Lung (tissue), 16 donors: ENCODE results near the gene PLXNA3. TPM values are rescaled to one million over a fixed set of nuclear protein-coding genes. Genes with fewer than 3 reads are reported as not detected.
A peak's percentile ranks its signal among the peaks of the same experiment; 100 is the strongest.

ENCODE experiments used
- ATAC-seq: fragments of 200-7000 bp; cut with Tn5 transposase; one replicate; pipeline ENCODE4 v1.9.1; 2020; ENCODE audit warnings: moderate number of reproducible peaks; ENCODE audit not compliant: insufficient read depth, low FRiP score
- DNase-seq, 3 donors: peaks; one replicate each; pipeline ENCODE4 v3.0.0-alpha.2; 2013 to 2017
- H3K27ac ChIP-seq, 2 donors: one replicate each; pipeline ENCODE4 v1.5.1; 2013; ENCODE audit warnings: mild to moderate bottlenecking in 2 of 2, moderate library complexity in 2 of 2, control low read depth in 1 of 2, inconsistent platforms in 1 of 2, low read depth in 1 of 2, low read length in 1 of 2
- H3K27me3 ChIP-seq, 3 donors: one replicate each; pipeline ENCODE4 v1.5.1; 2013; ENCODE audit warnings: low read length in 2 of 3; ENCODE audit not compliant: control insufficient read depth in 3 of 3, insufficient read depth in 3 of 3
- H3K36me3 ChIP-seq, 4 donors: one replicate each; pipeline ENCODE4 v1.5.1; 2013; ENCODE audit warnings: low read length in 4 of 4, mild to moderate bottlenecking in 1 of 4, moderate library complexity in 1 of 4; ENCODE audit not compliant: control insufficient read depth in 4 of 4, insufficient read depth in 4 of 4
- H3K4me1 ChIP-seq, 5 donors: one replicate each; pipeline ENCODE4 v1.5.1; 2013; ENCODE audit warnings: low read length in 5 of 5, mild to moderate bottlenecking in 2 of 5, moderate library complexity in 1 of 5; ENCODE audit not compliant: control insufficient read depth in 5 of 5, insufficient read depth in 5 of 5
- H3K4me3 ChIP-seq: one replicate; pipeline ENCODE4 v1.5.1; 2013; ENCODE audit warnings: mild to moderate bottlenecking, control low read depth, moderate library complexity
- H3K9ac ChIP-seq, 2 donors: one replicate each; pipeline ENCODE4 v1.5.1; 2013; ENCODE audit warnings: low read length in 2 of 2, control low read depth in 1 of 2; ENCODE audit not compliant: insufficient read depth in 1 of 2
- H3K9me3 ChIP-seq, 4 donors: one replicate each; pipeline ENCODE4 v1.5.1; 2013; ENCODE audit warnings: low read length in 3 of 4, mild to moderate bottlenecking in 1 of 4, moderate library complexity in 1 of 4; ENCODE audit not compliant: control insufficient read depth in 4 of 4, insufficient read depth in 3 of 4
- WGBS, 2 donors: extraction: QIAGEN DNeasy Blood & Tissue Kit; methylation state at CpG; one replicate each; pipeline ENCODE4 v1.1.7; 2013; 5-methylcytosine and 5-hydroxymethylcytosine counted together
- long read RNA-seq, 5 donors: transcript quantifications; one replicate each; lab custom pipeline, GENCODE V29; 2026
- polyA plus RNA-seq, 2 donors: library from polyadenylated mRNA; stranded (reverse); fragments of 200-250 nt; gene quantifications; one replicate each; pipeline ENCODE4 v1.2.1, GENCODE V29; 2013
- total RNA-seq, 2 donors: library from RNA; depleted of rRNA in 1 of 2; stranded (reverse); fragments of >200 nt in 1 of 2; gene quantifications; one replicate each; pipeline ENCODE4 v1.2.1, GENCODE V29; 2014 to 2021
- TF ChIP-seq, protein P1 (sequence below): IDR thresholded peaks from 2 replicates; pipeline ENCODE4 v1.5.1; 2012; ENCODE audit warnings: mild to moderate bottlenecking; ENCODE audit errors: control extremely low read depth, extremely low read depth
- donor health status: control.
- donor health status: control.
- donor health status: Bipolar disorder and iron deficiency.
- donor health status: healthy.
- donor health status: DM: yes; HTN: yes; CAD: no.

PLXNA3 gene
- 10 to 100 TPM; 17.3 to 61.1 TPM for total RNA-seq
- polyA plus RNA-seq, result 10 to 100 TPM; 10.2 to 16.1 TPM
- long read RNA-seq, donor 1, partial matches to known transcripts, result 14 of 14 reads
- long read RNA-seq, donor 1, other reads (novel, unspliced or antisense), result 0 of 14 reads
- long read RNA-seq, donor 2, partial matches to known transcripts, result 13 of 13 reads
- long read RNA-seq, donor 2, other reads (novel, unspliced or antisense), result 0 of 13 reads
- long read RNA-seq, donor 3, partial matches to known transcripts, result 14 of 14 reads
- long read RNA-seq, donor 3, other reads (novel, unspliced or antisense), result 0 of 14 reads
- long read RNA-seq, donor 4, partial matches to known transcripts, result 11 of 12 reads
- long read RNA-seq, donor 4, other reads (novel, unspliced or antisense), result 0 of 12 reads
- long read RNA-seq, donor 5, partial matches to known transcripts, result 14 of 17 reads
- long read RNA-seq, donor 5, other reads (novel, unspliced or antisense), result 0 of 17 reads

DNA sequence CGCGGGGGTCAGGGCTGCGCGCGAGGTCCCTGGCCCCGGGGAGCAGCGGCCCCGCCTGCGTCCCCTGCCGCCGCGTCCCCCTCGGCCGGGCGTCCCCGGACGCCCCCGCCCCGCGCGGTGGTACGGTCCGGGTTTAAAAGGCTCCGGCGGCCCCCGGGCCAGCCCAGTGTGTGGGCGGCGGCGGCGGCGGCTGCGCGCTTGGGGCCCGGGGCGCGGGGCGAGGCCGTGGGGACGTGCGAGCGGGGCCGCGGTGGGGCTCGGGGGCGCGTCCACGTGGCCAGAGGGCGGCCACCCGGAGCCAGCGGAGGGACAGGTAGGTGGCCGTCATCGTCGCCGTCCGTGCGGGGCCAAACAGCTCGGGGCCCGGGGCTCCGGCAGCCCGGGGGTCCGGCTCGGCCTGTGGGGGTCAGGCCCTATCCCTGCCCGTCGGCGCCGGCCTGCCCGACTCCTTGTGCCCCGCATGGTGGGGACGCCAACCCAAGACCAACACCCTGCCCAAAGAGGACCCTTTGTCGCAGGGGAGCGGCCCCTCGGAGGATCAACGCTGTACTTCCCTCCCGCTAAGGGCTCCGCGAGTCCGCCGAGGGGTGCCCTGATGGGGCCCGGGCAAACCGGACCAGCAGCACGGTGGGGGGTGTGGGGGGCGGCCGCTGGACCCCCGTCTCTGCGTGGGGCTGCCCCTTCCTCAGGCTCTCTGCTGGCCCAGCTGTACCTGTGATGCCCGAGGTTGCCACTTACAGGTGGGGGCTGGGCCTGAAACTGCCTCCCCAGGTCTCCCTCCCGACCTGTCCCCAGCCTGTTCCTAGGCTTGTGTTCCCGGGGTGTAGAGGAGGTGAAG, at the start of gene PLXNA3:
TSS of gene PLXNA3 (plus strand) at position 166 of the 838 bp plus-strand sequence. CDS start 1,903 bp downstream, outside the sequence.
- H3K36me3 ChIP-seq, result peaks cover 0 to 5% (median 2%) of the 10 kb centered on the region in 4 donors
- peak within 1 kb of the TSS; percentile 52 to 61 for H3K27ac ChIP-seq
- TF ChIP-seq, protein P1, sequence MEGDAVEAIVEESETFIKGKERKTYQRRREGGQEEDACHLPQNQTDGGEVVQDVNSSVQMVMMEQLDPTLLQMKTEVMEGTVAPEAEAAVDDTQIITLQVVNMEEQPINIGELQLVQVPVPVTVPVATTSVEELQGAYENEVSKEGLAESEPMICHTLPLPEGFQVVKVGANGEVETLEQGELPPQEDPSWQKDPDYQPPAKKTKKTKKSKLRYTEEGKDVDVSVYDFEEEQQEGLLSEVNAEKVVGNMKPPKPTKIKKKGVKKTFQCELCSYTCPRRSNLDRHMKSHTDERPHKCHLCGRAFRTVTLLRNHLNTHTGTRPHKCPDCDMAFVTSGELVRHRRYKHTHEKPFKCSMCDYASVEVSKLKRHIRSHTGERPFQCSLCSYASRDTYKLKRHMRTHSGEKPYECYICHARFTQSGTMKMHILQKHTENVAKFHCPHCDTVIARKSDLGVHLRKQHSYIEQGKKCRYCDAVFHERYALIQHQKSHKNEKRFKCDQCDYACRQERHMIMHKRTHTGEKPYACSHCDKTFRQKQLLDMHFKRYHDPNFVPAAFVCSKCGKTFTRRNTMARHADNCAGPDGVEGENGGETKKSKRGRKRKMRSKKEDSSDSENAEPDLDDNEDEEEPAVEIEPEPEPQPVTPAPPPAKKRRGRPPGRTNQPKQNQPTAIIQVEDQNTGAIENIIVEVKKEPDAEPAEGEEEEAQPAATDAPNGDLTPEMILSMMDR, result no peak
- peak within 1 kb of the TSS; percentile 48 for H3K4me3 ChIP-seq
- 0 to 29% methylated on average over 11 to 88 of the region's 88 CpGs for WGBS, 2 donors
- DNase-seq (peak; percentile 33 to 55 (median 39)), ATAC-seq (peak; percentile 63)
- peaks cover 0 to 10% (median 0%) of the 10 kb centered on the region in 5 donors for H3K4me1 ChIP-seq
- H3K27me3 ChIP-seq, result no peaks in the 10 kb centered on the region
- no peaks in the 10 kb centered on the region for H3K9me3 ChIP-seq
- no peak within 1 kb of the TSS for H3K9ac ChIP-seq

DNA sequence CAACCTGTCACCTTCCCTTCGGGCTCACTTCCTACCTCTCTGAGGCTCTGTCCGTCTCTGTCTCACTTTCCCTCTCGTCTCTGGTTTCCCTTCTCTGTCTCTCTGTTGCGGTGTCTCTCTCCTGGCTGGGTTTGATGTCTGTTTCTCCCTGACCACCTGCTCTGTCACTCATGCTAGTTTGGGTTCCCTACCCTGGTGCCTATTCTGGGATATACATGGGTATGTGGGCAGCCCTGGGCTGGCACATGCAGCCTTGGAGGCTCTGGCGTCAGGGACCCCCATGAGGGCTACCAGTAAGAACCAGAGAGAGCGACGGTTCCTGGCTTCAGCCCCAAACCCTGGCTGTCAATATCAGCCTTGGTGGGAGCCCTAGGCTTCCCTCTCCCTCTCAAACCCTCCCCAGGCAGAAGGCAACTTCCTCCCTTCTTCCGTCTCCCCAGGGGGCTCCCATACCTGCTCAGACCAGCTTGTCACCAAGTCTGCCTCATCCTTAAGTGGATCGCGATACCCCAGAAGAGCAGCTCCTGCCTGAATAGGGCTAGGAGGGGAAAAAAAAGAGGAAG, 49.3 kb upstream of the PLXNA3 start:
- 10 to 55% methylated on average over 6 to 10 of the region's 10 CpGs for WGBS, 2 donors
- no peak for ATAC-seq

DNA sequence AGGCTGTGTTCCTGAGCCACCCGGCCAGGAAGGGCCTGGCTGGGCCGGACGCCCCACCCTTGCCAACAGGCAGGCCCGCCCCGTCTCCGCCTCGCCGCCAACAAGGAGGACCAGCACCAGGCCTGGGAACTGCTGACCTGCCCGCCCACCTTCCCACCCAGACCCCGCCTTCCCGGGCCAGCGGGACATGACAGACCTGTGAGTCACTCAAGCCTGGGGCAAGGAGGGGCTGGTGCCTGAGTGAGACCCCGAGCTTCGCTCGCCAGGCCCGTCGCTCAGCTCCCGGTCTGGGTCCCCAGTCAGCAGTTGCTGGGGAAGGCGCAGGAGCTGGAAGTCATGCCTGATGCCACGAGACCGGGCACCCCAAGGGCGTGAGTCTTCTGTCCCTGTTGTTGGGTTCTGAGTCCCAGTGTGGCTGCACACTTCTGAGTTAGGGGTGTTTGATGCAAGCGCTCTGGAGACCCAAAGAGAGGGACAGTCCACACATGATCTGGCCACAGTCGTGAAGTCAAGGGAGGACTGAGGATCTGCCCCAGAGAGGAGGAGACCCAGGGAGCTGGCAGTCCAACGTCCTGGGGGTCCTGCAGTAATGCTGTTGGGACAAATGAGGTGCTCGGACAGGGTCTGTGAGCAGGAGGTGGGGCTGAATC, 48.7 kb upstream of the PLXNA3 start, which contains the start of gene DNASE1L1:
TSS of gene DNASE1L1 (minus strand) at position 33 of the 650 bp plus-strand sequence. CDS start 3,686 bp downstream, outside the sequence.
- H3K4me1 ChIP-seq, result peaks cover 0 to 2% (median 0%) of the 10 kb centered on the region in 5 donors
- H3K27ac ChIP-seq, result peak within 1 kb of the TSS; percentile 49 to 65
- TF ChIP-seq, protein P1, result no peak
- no peak within 1 kb of the TSS for H3K9ac ChIP-seq
- DNase-seq (peak; percentile 12 to 42 (median 41)), ATAC-seq (no peak)
- H3K4me3 ChIP-seq, result peak within 1 kb of the TSS; percentile 32
- peaks cover 0 to 6% (median 3%) of the 10 kb centered on the region in 4 donors for H3K9me3 ChIP-seq
- WGBS, 2 donors, result 30 to 46% methylated on average over 11 to 26 of the region's 26 CpGs
- H3K36me3 ChIP-seq, result peaks cover 0 to 2% (median 0%) of the 10 kb centered on the region in 4 donors
- H3K27me3 ChIP-seq, result no peaks in the 10 kb centered on the region

More for the DNA sequence above, 49.3 kb upstream of the PLXNA3 start:
- Histone ChIP-seq H3K27ac (peak overlapping the region in 1 of 2 donors; percentile 65), H3K36me3 (peaks cover 0 to under 1% (median 0%) of the 10 kb centered on the region in 4 donors), H3K4me1 (peaks cover 0 to 2% (median 0%) of the 10 kb centered on the region in 5 donors), H3K4me3 (peak overlapping the region; percentile 32), H3K27me3 (no peaks in the 10 kb centered on the region), H3K9ac (no peak overlapping the region), H3K9me3 (peaks cover 0 to 6% (median 2%) of the 10 kb centered on the region in 4 donors)
- no peak for DNase-seq
- TF ChIP-seq, protein P1, result no peak
